Lung (tissue), 13 donors: Measurements from ENCODE around the gene GIPR. TPM values are rescaled to one million over a fixed set of nuclear protein-coding genes. Genes with fewer than 3 reads are reported as not detected.
A peak's percentile ranks its signal among the peaks of the same experiment; 100 is the strongest.

Experiments
- ATAC-seq: fragments of 200-7000 bp; cut with Tn5 transposase; one replicate; pipeline ENCODE4 v1.9.1; 2020; ENCODE audit warnings: moderate number of reproducible peaks; ENCODE audit not compliant: insufficient read depth, low FRiP score
- DNase-seq, 3 donors: peaks; one replicate each; pipeline ENCODE4 v3.0.0-alpha.2; 2013 to 2017
- H3K27ac ChIP-seq, 2 donors: one replicate each; pipeline ENCODE4 v1.5.1; 2013; ENCODE audit warnings: mild to moderate bottlenecking in 2 of 2, moderate library complexity in 2 of 2, control low read depth in 1 of 2, inconsistent platforms in 1 of 2, low read depth in 1 of 2, low read length in 1 of 2
- H3K27me3 ChIP-seq, 3 donors: one replicate each; pipeline ENCODE4 v1.5.1; 2013; ENCODE audit warnings: low read length in 2 of 3; ENCODE audit not compliant: control insufficient read depth in 3 of 3, insufficient read depth in 3 of 3
- H3K36me3 ChIP-seq, 4 donors: one replicate each; pipeline ENCODE4 v1.5.1; 2013; ENCODE audit warnings: low read length in 4 of 4, mild to moderate bottlenecking in 1 of 4, moderate library complexity in 1 of 4; ENCODE audit not compliant: control insufficient read depth in 4 of 4, insufficient read depth in 4 of 4
- H3K4me1 ChIP-seq, 5 donors: one replicate each; pipeline ENCODE4 v1.5.1; 2013; ENCODE audit warnings: low read length in 5 of 5, mild to moderate bottlenecking in 2 of 5, moderate library complexity in 1 of 5; ENCODE audit not compliant: control insufficient read depth in 5 of 5, insufficient read depth in 5 of 5
- H3K4me3 ChIP-seq: one replicate; pipeline ENCODE4 v1.5.1; 2013; ENCODE audit warnings: mild to moderate bottlenecking, control low read depth, moderate library complexity
- H3K9ac ChIP-seq, 2 donors: one replicate each; pipeline ENCODE4 v1.5.1; 2013; ENCODE audit warnings: low read length in 2 of 2, control low read depth in 1 of 2; ENCODE audit not compliant: insufficient read depth in 1 of 2
- H3K9me3 ChIP-seq, 4 donors: one replicate each; pipeline ENCODE4 v1.5.1; 2013; ENCODE audit warnings: low read length in 3 of 4, mild to moderate bottlenecking in 1 of 4, moderate library complexity in 1 of 4; ENCODE audit not compliant: control insufficient read depth in 4 of 4, insufficient read depth in 3 of 4
- CTCF ChIP-seq: IDR thresholded peaks from 2 replicates; pipeline ENCODE4 v1.5.1; 2012; ENCODE audit warnings: mild to moderate bottlenecking; ENCODE audit errors: control extremely low read depth, extremely low read depth
- WGBS, 2 donors: extraction: QIAGEN DNeasy Blood & Tissue Kit; methylation state at CpG; one replicate each; pipeline ENCODE4 v1.1.7; 2013; 5-methylcytosine and 5-hydroxymethylcytosine counted together
- polyA plus RNA-seq, 2 donors: library from polyadenylated mRNA; stranded (reverse); fragments of 200-250 nt; gene quantifications; one replicate each; pipeline ENCODE4 v1.2.1, GENCODE V29; 2013
- small RNA-seq: library from RNA; depleted of rRNA; stranded (forward); fragments of <200 nt; gene quantifications from one replicate; pipeline ENCODE3, GENCODE V24; 2014; ENCODE audit warnings: low replicate concordance
- total RNA-seq, 2 donors: library from RNA; depleted of rRNA in 1 of 2; stranded (reverse); fragments of >200 nt in 1 of 2; gene quantifications; one replicate each; pipeline ENCODE4 v1.2.1, GENCODE V29; 2014 to 2021
- donor health status: control.
- donor health status: control.
- donor health status: Bipolar disorder and iron deficiency.
- donor health status: healthy.
- donor health status: DM: yes; HTN: yes; CAD: no.

GIPR gene
- total and polyA plus RNA-seq, 4 donors = 2.2 to 14.9 (median 5.5) TPM

GRCh38 chr19:45729800-45730290 is 61.8 kb downstream of the GIPR start:
- H3K27me3 ChIP-seq = no peaks in the 10 kb centered on the region
- H3K9me3 ChIP-seq = no peaks in the 10 kb centered on the region
- peaks cover 0 to 3% (median 0%) of the 10 kb centered on the region in 4 donors for H3K36me3 ChIP-seq
- H3K4me3 ChIP-seq = peak overlapping the region; percentile 81
- H3K27ac ChIP-seq = peak overlapping the region; percentile 7 to 34
- peak overlapping the region; percentile 47 to 56 for H3K9ac ChIP-seq
- H3K4me1 ChIP-seq = peaks cover 0 to 11% (median 0%) of the 10 kb centered on the region in 5 donors
- TF ChIP-seq CTCF = no peak
- DNase-seq = peak in 2 of 3 donors; percentile 12 to 13
- WGBS, 2 donors = 7 to 15% methylated on average over 10 of the region's 10 CpGs
- ATAC-seq = no peak

- Histone ChIP-seq H3K4me3 (peak within 1 kb of the TSS; percentile 81), H3K9ac (peak within 1 kb of the TSS; percentile 47 to 56), H3K36me3 (no peaks in the 10 kb centered on the region), H3K4me1 (peaks cover 0 to 11% (median 0%) of the 10 kb centered on the region in 5 donors), H3K27ac (peak within 1 kb of the TSS; percentile 22 to 52), H3K27me3 (no peaks in the 10 kb centered on the region), H3K9me3 (no peaks in the 10 kb centered on the region)
- DNase-seq = peak; percentile 99
- no peak for TF ChIP-seq CTCF
- 1 to 2% methylated on average over 48 of the region's 48 CpGs for WGBS, 2 donors
- peak; percentile 99 for ATAC-seq
These were observed 62.6 kb downstream of the GIPR start, which contains the start of gene FBXO46 for GRCh38 chr19:45730368-45731288. TSS of gene FBXO46 (minus strand) at chr19:45730896. CDS start at chr19:45713495, 17,401 bp downstream.

Small RNA genes within 50 kb of the gene (small RNA-seq; reads per million reads assigned to genes)
- gene MIR642A (0.21 reads per million, percentile 13 among the genes with 10 or more reads in this experiment), gene RN7SL836P (0.08 reads per million)

Other genes starting within 250 kb of the GIPR start
- 10 to 100 TPM; 72.4 to 82.3 TPM for gene ERCC1, start 244.3 kb upstream of the GIPR start, total RNA-seq
- 10 to 100 TPM; 53.2 to 54.0 TPM for gene ERCC1, start 244.3 kb upstream of the GIPR start, polyA plus RNA-seq
- 10 to 100 TPM in 1 of 2 donors, 1 to 10 TPM in 1; 9.9 to 24.2 TPM for gene FOSB, start 200.2 kb upstream of the GIPR start, total RNA-seq
- 10 to 100 TPM in 1 of 2 donors, 1 to 10 TPM in 1; 7.9 to 22.8 TPM for gene FOSB, start 200.2 kb upstream of the GIPR start, polyA plus RNA-seq
- 10 to 100 TPM in 1 of 2 donors, 1 to 10 TPM in 1; 5.4 to 10.9 TPM for gene RTN2, start 171.2 kb upstream of the GIPR start, total RNA-seq
- 10 to 100 TPM in 1 of 2 donors, 1 to 10 TPM in 1; 8.3 to 10.3 TPM for gene RTN2, start 171.2 kb upstream of the GIPR start, polyA plus RNA-seq
- 1 to 10 TPM in 1 of 2 donors, under 1 TPM in 1; 0.37 to 2.3 TPM for gene PPM1N, start 169.8 kb upstream of the GIPR start, total RNA-seq
- 1 to 10 TPM; 1.0 to 8.1 TPM for gene PPM1N, start 169.8 kb upstream of the GIPR start, polyA plus RNA-seq
- 100 to 1,000 TPM in 1 of 2 donors, 10 to 100 TPM in 1; 49.1 to 211 TPM for gene VASP, start 160.7 kb upstream of the GIPR start, total RNA-seq
- 100 to 1,000 TPM; 129 to 237 TPM for gene VASP, start 160.7 kb upstream of the GIPR start, polyA plus RNA-seq
- gene OPA3, start 83.4 kb upstream of the GIPR start, total RNA-seq = 10 to 100 TPM in 1 of 2 donors, 1 to 10 TPM in 1; 3.5 to 13.6 TPM
- 1 to 10 TPM; 5.5 to 9.9 TPM for gene OPA3, start 83.4 kb upstream of the GIPR start, polyA plus RNA-seq
- 10 to 100 TPM in 1 of 2 donors, 1 to 10 TPM in 1; 1.3 to 11.0 TPM for gene GPR4, start 66.0 kb upstream of the GIPR start, total RNA-seq
- 10 to 100 TPM; 12.6 to 12.8 TPM for gene GPR4, start 66.0 kb upstream of the GIPR start, polyA plus RNA-seq
- gene EML2, start 28.8 kb upstream of the GIPR start, total RNA-seq = 10 to 100 TPM; 31.9 to 74.5 TPM
- gene EML2, start 28.8 kb upstream of the GIPR start, polyA plus RNA-seq = 10 to 100 TPM; 32.5 to 47.7 TPM
- gene SNRPD2, start 23.7 kb downstream of the GIPR start, total RNA-seq = 100 to 1,000 TPM; 151 to 319 TPM
- 100 to 1,000 TPM; 354 to 410 TPM for gene SNRPD2, start 23.7 kb downstream of the GIPR start, polyA plus RNA-seq
- 10 to 100 TPM in 1 of 2 donors, 1 to 10 TPM in 1; 6.3 to 12.2 TPM for gene QPCTL, start 24.4 kb downstream of the GIPR start, total RNA-seq
- 10 to 100 TPM in 1 of 2 donors, 1 to 10 TPM in 1; 6.7 to 13.3 TPM for gene QPCTL, start 24.4 kb downstream of the GIPR start, polyA plus RNA-seq
- 10 to 100 TPM; 11.2 to 19.0 TPM for gene FBXO46, start 62.7 kb downstream of the GIPR start, total RNA-seq
- 1 to 10 TPM; 7.6 to 8.3 TPM for gene FBXO46, start 62.7 kb downstream of the GIPR start, polyA plus RNA-seq
- gene MEIOSIN, start 65.2 kb downstream of the GIPR start, total RNA-seq = not detected
- not detected for gene MEIOSIN, start 65.2 kb downstream of the GIPR start, polyA plus RNA-seq
- 10 to 100 TPM; 13.5 to 17.4 TPM for gene SIX5, start 101.0 kb downstream of the GIPR start, total RNA-seq
- 10 to 100 TPM; 11.7 to 12.7 TPM for gene SIX5, start 101.0 kb downstream of the GIPR start, polyA plus RNA-seq
- 10 to 100 TPM; 32.4 to 70.4 TPM for gene DMPK, start 114.3 kb downstream of the GIPR start, total RNA-seq
- 10 to 100 TPM; 35.0 to 45.7 TPM for gene DMPK, start 114.3 kb downstream of the GIPR start, polyA plus RNA-seq
- 10 to 100 TPM; 25.4 to 58.2 TPM for gene DMWD, start 124.6 kb downstream of the GIPR start, total RNA-seq
- gene DMWD, start 124.6 kb downstream of the GIPR start, polyA plus RNA-seq = 10 to 100 TPM; 21.2 to 28.3 TPM
- under 1 TPM in 1 of 2 donors, not detected in 1; 0.34 TPM for gene RSPH6A, start 147.1 kb downstream of the GIPR start, total RNA-seq
- under 1 TPM in 1 of 2 donors, not detected in 1; 0.06 TPM for gene RSPH6A, start 147.1 kb downstream of the GIPR start, polyA plus RNA-seq
- gene SYMPK, start 194.9 kb downstream of the GIPR start, total RNA-seq = 10 to 100 TPM; 47.5 to 82.1 TPM
- gene SYMPK, start 194.9 kb downstream of the GIPR start, polyA plus RNA-seq = 100 to 1,000 TPM in 1 of 2 donors, 10 to 100 TPM in 1; 40.3 to 125 TPM
- gene FOXA3, start 196.1 kb downstream of the GIPR start, total RNA-seq = under 1 TPM; 0.43 to 0.49 TPM
- under 1 TPM; 0.53 to 0.68 TPM for gene FOXA3, start 196.1 kb downstream of the GIPR start, polyA plus RNA-seq
- 10 to 100 TPM; 21.8 to 24.3 TPM for gene IRF2BP1, start 217.9 kb downstream of the GIPR start, total RNA-seq
- gene IRF2BP1, start 217.9 kb downstream of the GIPR start, polyA plus RNA-seq = 10 to 100 TPM; 10.9 to 16.5 TPM
- 1 to 10 TPM; 2.9 to 6.7 TPM for gene MYPOP, start 234.4 kb downstream of the GIPR start, total RNA-seq
- 1 to 10 TPM; 3.8 to 5.3 TPM for gene MYPOP, start 234.4 kb downstream of the GIPR start, polyA plus RNA-seq
- not detected for gene NANOS2, start 246.6 kb downstream of the GIPR start, total RNA-seq
- not detected for gene NANOS2, start 246.6 kb downstream of the GIPR start, polyA plus RNA-seq